Lower lobe of right lung (tissue), 2 donors: ENCODE data around the gene MPZL1. TPM values are rescaled to one million over a fixed set of nuclear protein-coding genes. Genes with fewer than 3 reads are reported as not detected.

Source experiments
- ATAC-seq, 2 donors: fragments of 200-7000 bp; cut with Tn5 transposase; one replicate each; pipeline ENCODE4 v1.9.1; 2020 to 2022; ENCODE audit warnings: mild to moderate bottlenecking in 2 of 2, moderate library complexity in 2 of 2
- DNase-seq: peaks from one replicate; pipeline ENCODE4 v3.0.0-alpha.2; 2020
- H3K27ac ChIP-seq: fragments of 200-600 bp; one replicate; pipeline ENCODE4 v1.8.0; 2022
- H3K27me3 ChIP-seq: fragments of 200-600 bp; one replicate; pipeline ENCODE4 v1.8.0; 2022; ENCODE audit warnings: low read depth
- H3K36me3 ChIP-seq: fragments of 200-600 bp; one replicate; pipeline ENCODE4 v1.8.0; 2022; ENCODE audit warnings: mild to moderate bottlenecking
- H3K4me1 ChIP-seq: fragments of 200-600 bp; one replicate; pipeline ENCODE4 v1.8.0; 2022
- H3K4me3 ChIP-seq: fragments of 200-600 bp; one replicate; pipeline ENCODE4 v1.8.0; 2022; ENCODE audit warnings: mild to moderate bottlenecking
- H3K9me3 ChIP-seq: fragments of 200-600 bp; one replicate; pipeline ENCODE4 v1.8.0; 2022
- CTCF ChIP-seq: fragments of 200-600 bp; IDR thresholded peaks from one replicate; pipeline ENCODE4 v1.8.0; 2022; ENCODE audit warnings: antibody characterized with exemption, mild to moderate bottlenecking
- intact Hi-C: fragments of 100-400 bp; cut with DNase I; formaldehyde crosslinking; loops from one replicate; pipeline ENCODE4 v1.11.0; 2022
- total RNA-seq: library from RNA; stranded (reverse); fragmentation: NEBNext Ultra II Directional; extraction: Animal tissue kit (Norgen Biotek cat#: 25700); gene quantifications from one replicate; pipeline ENCODE4 v1.2.1, GENCODE V29; 2021
- donor health status: DM: no; HTN: yes; CAD: no; lungs with severe emphysema.

Gene MPZL1
- total RNA-seq, 1 donor from 2014 or later, result 85.9 TPM

GRCh38 chr1:167723707-167724323 lies 2.0 kb downstream of the MPZL1 start:
- no peak for DNase-seq
- no peaks in the 10 kb centered on the region for H3K27me3 ChIP-seq
- intact Hi-C loops, result no loop called here
- no peak for TF ChIP-seq CTCF
- peak overlapping the region; percentile 97 for H3K4me3 ChIP-seq
- no peak for ATAC-seq
- H3K27ac ChIP-seq, result no peak overlapping the region
- H3K36me3 ChIP-seq, result no peaks in the 10 kb centered on the region
- peaks cover 36% of the 10 kb centered on the region for H3K4me1 ChIP-seq
- no peaks in the 10 kb centered on the region for H3K9me3 ChIP-seq

GRCh38 chr1:167726008-167726407 lies 4.2 kb downstream of the MPZL1 start:
- intact Hi-C loops, result no loop called here
- Histone ChIP-seq H3K27ac (no peak overlapping the region), H3K36me3 (no peaks in the 10 kb centered on the region), H3K4me3 (no peak overlapping the region), H3K27me3 (no peaks in the 10 kb centered on the region), H3K4me1 (peaks cover 29% of the 10 kb centered on the region), H3K9me3 (no peaks in the 10 kb centered on the region)
- DNase-seq (no peak), ATAC-seq (no peak)
- TF ChIP-seq CTCF, result no peak

- intact Hi-C loops, result no loop called here
- H3K27me3 ChIP-seq, result no peaks in the 10 kb centered on the region
- ATAC-seq (no peak), DNase-seq (no peak)
- no peak for TF ChIP-seq CTCF
- H3K9me3 ChIP-seq, result no peaks in the 10 kb centered on the region
- no peak overlapping the region for H3K27ac ChIP-seq
- H3K4me1 ChIP-seq, result peaks cover 10% of the 10 kb centered on the region
- no peak overlapping the region for H3K4me3 ChIP-seq
- H3K36me3 ChIP-seq, result no peaks in the 10 kb centered on the region
These were observed 7.1 kb downstream of the MPZL1 start for GRCh38 chr1:167728818-167729410.

GRCh38 chr1:167734227-167734626 lies 12.4 kb downstream of the MPZL1 start:
- no peaks in the 10 kb centered on the region for H3K27me3 ChIP-seq
- ATAC-seq, result no peak
- intact Hi-C loops, result no loop called here
- no peak overlapping the region for H3K27ac ChIP-seq
- no peak for TF ChIP-seq CTCF
- H3K9me3 ChIP-seq, result no peaks in the 10 kb centered on the region
- no peaks in the 10 kb centered on the region for H3K36me3 ChIP-seq
- DNase-seq, result no peak
- H3K4me3 ChIP-seq, result no peak overlapping the region
- H3K4me1 ChIP-seq, result peaks cover 17% of the 10 kb centered on the region

GRCh38 chr1:167734841-167735240 lies 13.1 kb downstream of the MPZL1 start:
- intact Hi-C loops, result no loop called here
- no peak for TF ChIP-seq CTCF
- no peaks in the 10 kb centered on the region for H3K36me3 ChIP-seq
- no peaks in the 10 kb centered on the region for H3K27me3 ChIP-seq
- ATAC-seq (no peak), DNase-seq (no peak)
- H3K9me3 ChIP-seq, result no peaks in the 10 kb centered on the region
- H3K4me1 ChIP-seq, result peaks cover 17% of the 10 kb centered on the region
- no peak overlapping the region for H3K4me3 ChIP-seq
- no peak overlapping the region for H3K27ac ChIP-seq
